WI38 (cell line): Measurements from ENCODE around the gene CLSTN2.

ENCODE experiments used
- H3K4me3 ChIP-seq: 2 replicates; pipeline ENCODE4 v1.5.1; 2011; ENCODE audit warnings: low read depth, mild to moderate bottlenecking, control low read depth, low read length
- TF ChIP-seq, protein P1 (sequence below): IDR thresholded peaks from 2 replicates; pipeline ENCODE4 v1.5.1; 2012; ENCODE audit warnings: low read depth, mild to moderate bottlenecking, control low read depth, low read length

The CLSTN2 gene

DNA sequence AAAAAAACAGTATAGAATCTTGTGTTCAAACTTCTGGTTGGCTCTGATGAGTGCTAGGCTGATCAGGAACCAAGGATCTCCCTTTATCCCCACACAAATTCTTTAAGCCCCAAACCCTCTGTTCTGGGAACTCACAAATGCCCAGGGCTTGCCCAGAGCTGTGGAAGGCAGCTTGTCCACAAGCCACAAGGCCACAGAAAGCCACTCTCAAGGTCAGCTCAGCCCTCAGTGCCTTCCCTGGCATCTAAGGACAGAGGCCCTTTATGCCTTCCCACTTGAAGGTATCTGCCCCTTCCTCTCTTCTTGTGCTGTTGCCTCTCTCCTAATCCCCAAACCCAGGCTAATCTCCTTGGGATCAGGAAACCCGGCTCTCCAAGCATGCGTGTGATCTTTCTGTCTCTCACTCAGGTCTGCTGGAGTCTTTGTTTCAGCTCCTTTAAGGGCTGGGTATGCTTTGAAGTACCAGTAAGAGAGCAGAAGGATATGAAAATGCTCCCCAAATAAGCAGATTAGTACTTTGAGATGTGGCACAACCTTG lies 597.9 kb downstream of the CLSTN2 start:
- H3K4me3 ChIP-seq: no peak overlapping the region
- TF ChIP-seq, protein P1, sequence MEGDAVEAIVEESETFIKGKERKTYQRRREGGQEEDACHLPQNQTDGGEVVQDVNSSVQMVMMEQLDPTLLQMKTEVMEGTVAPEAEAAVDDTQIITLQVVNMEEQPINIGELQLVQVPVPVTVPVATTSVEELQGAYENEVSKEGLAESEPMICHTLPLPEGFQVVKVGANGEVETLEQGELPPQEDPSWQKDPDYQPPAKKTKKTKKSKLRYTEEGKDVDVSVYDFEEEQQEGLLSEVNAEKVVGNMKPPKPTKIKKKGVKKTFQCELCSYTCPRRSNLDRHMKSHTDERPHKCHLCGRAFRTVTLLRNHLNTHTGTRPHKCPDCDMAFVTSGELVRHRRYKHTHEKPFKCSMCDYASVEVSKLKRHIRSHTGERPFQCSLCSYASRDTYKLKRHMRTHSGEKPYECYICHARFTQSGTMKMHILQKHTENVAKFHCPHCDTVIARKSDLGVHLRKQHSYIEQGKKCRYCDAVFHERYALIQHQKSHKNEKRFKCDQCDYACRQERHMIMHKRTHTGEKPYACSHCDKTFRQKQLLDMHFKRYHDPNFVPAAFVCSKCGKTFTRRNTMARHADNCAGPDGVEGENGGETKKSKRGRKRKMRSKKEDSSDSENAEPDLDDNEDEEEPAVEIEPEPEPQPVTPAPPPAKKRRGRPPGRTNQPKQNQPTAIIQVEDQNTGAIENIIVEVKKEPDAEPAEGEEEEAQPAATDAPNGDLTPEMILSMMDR: no peak

DNA sequence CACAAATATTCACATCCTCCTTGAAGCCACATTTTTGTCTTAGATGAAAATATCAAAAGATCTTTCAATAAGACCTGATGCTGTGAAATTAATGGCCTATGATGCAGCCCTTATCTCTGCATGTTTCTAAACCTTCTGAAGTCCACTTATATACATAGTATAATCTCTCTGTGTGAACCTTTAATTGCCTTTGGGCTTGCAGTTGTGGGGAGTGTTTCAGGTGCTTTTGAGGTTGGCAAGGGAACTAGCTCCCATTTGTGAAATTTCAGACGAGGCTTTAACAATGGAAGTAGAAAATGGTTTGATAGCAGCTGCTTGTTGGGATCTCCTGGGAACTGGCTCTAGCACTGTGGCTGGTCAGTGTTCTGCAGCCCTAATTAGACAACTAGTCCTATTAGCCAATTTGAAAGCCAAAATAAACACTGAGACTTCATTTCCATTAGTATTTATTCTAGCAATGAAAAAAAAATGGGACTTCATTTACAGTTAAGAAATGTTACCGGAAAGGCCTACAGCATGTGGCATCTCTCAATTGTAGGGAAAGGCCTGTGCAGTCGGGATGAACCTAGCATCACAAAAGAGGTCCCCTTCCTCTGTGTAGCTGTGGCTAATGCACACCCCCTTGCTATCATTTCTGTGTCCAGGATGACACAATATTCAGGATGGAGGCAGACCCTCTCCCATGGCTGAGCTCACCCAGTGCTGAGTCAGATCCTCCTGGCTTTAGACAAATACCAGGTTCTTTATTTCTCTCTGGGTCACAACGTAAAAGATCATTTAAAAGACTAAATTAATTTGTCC lies 602.1 kb downstream of the CLSTN2 start:
- TF ChIP-seq, protein P1: no peak
- no peak overlapping the region for H3K4me3 ChIP-seq

DNA sequence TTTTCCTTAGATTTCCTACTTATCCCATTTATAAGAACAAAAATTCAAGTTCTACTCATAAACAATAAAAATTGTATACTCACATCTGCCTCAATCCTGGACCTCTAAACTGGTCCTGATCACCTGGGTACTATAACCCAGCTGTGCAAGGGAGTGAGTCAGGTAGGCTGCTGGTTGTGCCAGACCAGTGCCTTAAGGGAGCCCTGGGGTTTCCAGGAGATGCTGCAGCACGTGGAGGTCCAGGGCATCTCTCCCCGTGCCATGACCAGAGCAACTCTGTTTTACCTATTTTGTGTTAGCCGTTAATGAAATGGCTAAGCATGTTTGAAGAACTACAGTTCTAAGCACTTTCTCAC lies 602.7 kb downstream of the CLSTN2 start:
- no peak overlapping the region for H3K4me3 ChIP-seq
- TF ChIP-seq, protein P1: no peak

DNA sequence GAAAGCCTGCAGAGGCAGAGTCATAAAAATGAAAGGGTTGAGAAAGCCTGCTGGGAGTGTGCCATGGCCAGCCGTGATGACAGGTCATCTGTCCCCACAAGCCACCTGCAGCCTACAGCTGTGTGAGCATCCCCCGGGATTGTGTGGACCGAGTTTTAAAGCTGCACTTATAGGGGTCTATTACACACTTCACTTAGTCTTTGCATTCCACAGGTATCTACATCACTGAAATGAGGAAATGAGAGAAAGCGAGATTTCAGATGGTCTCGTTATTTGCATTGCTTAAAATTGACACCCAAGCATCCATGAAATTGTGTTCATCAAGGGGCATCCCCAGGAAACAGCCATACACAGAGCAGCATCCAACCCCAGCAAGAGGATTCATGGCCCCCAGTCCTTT lies 605.3 kb downstream of the CLSTN2 start:
- TF ChIP-seq, protein P1: no peak
- H3K4me3 ChIP-seq: no peak overlapping the region

DNA sequence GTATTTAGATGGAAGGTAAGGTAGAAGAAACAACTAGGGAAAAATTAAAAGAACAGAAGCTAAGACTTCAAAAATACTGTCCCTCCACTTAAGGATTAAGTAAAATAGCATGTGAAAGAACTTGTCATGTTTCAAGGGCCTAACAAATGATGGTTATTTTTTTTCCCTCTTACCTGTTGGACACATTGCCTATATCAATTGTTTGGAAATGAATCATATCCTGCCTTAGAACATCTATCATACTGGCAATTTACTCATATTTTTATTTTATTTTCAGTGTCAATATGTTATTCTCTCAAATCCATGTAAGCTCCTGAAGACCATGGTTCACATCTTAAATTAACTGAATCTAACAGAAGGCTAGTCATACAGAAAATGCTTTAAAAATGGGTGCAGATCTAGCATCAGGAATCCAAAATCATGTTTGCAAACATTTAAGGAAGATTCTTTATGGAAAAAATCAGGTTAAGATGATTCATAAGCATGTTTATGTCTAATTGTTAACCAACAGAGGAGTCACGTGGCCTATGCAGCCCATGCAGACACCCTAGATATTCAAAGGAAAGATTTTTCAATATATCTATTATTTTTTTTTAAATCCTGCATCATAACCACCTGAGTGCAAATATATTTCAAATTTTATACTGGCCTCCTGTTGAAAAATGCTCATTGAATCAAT lies 607.1 kb downstream of the CLSTN2 start:
- TF ChIP-seq, protein P1: no peak

DNA sequence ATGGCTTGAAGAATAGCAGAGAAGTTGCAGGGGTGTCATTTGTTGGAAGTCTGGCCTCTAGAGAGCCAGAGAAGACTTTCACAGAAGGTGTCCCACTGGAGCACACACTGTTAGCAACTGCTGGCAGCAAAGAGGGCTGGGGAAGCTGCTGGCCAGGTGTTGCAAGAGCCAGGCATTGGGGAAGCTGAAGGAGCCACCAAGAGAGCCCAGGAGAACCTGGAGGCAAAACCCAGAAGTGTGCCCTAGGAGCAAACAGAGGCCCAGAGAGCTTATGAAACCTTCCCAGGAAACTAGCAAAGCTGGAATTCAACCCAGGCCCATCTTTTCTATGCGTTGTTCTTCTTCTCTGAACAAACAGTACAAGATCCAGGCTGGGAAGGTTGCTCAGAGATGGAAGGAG lies 610.2 kb downstream of the CLSTN2 start:
- no peak overlapping the region for H3K4me3 ChIP-seq
- TF ChIP-seq, protein P1: no peak

More for the DNA sequence above, 607.1 kb downstream of the CLSTN2 start:
- no peak overlapping the region for H3K4me3 ChIP-seq

DNA sequence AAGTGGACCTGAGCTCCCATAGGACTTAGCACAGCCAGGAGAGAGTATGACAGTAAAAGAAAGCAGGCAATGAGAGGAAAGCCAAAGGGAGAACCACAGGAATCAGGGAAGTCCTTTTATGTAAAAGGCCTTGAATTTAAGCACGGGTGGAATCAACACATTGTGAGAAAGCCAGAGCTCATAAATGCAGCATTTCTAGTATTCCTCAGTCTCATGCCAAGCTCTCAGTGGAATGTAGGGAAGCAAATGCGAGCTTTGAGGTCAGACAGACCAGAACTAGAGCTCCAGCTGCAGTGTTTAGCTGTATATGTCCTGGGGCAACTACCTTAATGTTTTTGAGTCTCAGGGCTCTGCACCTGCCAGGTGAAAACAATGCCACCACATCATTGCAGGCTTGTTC lies 610.8 kb downstream of the CLSTN2 start:
- TF ChIP-seq, protein P1: no peak
- no peak overlapping the region for H3K4me3 ChIP-seq
